Activated T-cell treated with anti-CD3 and anti-CD28 coated beads, Interleukin-2, amount 50 U/mL, for 24 hours (primary cell): ENCODE measurements around the gene AGMO.

Experiments used
- DNase-seq: peaks from one replicate; pipeline ENCODE4 v3.0.0-alpha.2; 2020
- H3K27ac Mint-ChIP-seq: 2 replicates; pipeline ENCODE4 v1.8.0; 2020; ENCODE audit warnings: mild to moderate bottlenecking, mixed read lengths
- H3K27me3 Mint-ChIP-seq: 2 replicates; pipeline ENCODE4 v1.8.0; 2020; ENCODE audit warnings: mixed read lengths
- H3K36me3 Mint-ChIP-seq: 2 replicates; pipeline ENCODE4 v1.8.0; 2020; ENCODE audit warnings: low read depth, mixed read lengths
- H3K4me1 Mint-ChIP-seq: 2 replicates; pipeline ENCODE4 v1.8.0; 2020; ENCODE audit warnings: low read depth, mixed read lengths
- H3K4me3 Mint-ChIP-seq: 2 replicates; pipeline ENCODE4 v1.8.0; 2020; ENCODE audit warnings: mild to moderate bottlenecking, moderate library complexity, mixed read lengths
- H3K9me3 Mint-ChIP-seq: 2 replicates; pipeline ENCODE4 v1.8.0; 2020; ENCODE audit warnings: mixed read lengths

AGMO gene

GRCh38 chr7:15433151-15433550 lies 128.7 kb downstream of the AGMO start:
- no peak for DNase-seq
- Mint-ChIP-seq H3K36me3 (no peaks in the 10 kb centered on the region), H3K9me3 (peaks cover 4% of the 10 kb centered on the region), H3K4me1 (no peaks in the 10 kb centered on the region), H3K4me3 (no peak overlapping the region), H3K27ac (no peak overlapping the region), H3K27me3 (no peaks in the 10 kb centered on the region)

- Mint-ChIP-seq H3K4me1 (no peaks in the 10 kb centered on the region), H3K27ac (no peak overlapping the region), H3K27me3 (no peaks in the 10 kb centered on the region), H3K4me3 (no peak overlapping the region), H3K9me3 (peaks cover 4% of the 10 kb centered on the region), H3K36me3 (no peaks in the 10 kb centered on the region)
- DNase-seq, result no peak
Observed at GRCh38 chr7:15430911-15431310, 130.9 kb downstream of the AGMO start.

GRCh38 chr7:15430191-15430590 lies 131.6 kb downstream of the AGMO start:
- Mint-ChIP-seq H3K4me1 (no peaks in the 10 kb centered on the region), H3K27me3 (no peaks in the 10 kb centered on the region), H3K4me3 (no peak overlapping the region), H3K9me3 (peaks cover 4% of the 10 kb centered on the region), H3K27ac (no peak overlapping the region), H3K36me3 (no peaks in the 10 kb centered on the region)
- DNase-seq, result no peak

GRCh38 chr7:15424468-15424867 lies 137.3 kb downstream of the AGMO start:
- Mint-ChIP-seq H3K27ac (no peak overlapping the region), H3K9me3 (peaks cover 12% of the 10 kb centered on the region), H3K4me1 (no peaks in the 10 kb centered on the region), H3K36me3 (no peaks in the 10 kb centered on the region), H3K4me3 (no peak overlapping the region), H3K27me3 (no peaks in the 10 kb centered on the region)
- no peak for DNase-seq

GRCh38 chr7:15419596-15419995 lies 142.2 kb downstream of the AGMO start:
- no peak overlapping the region for H3K27ac Mint-ChIP-seq
- H3K4me3 Mint-ChIP-seq, result no peak overlapping the region
- no peaks in the 10 kb centered on the region for H3K27me3 Mint-ChIP-seq
- no peaks in the 10 kb centered on the region for H3K4me1 Mint-ChIP-seq
- no peak for DNase-seq
- no peaks in the 10 kb centered on the region for H3K36me3 Mint-ChIP-seq
- peaks cover 16% of the 10 kb centered on the region for H3K9me3 Mint-ChIP-seq

GRCh38 chr7:15418264-15418663 lies 143.6 kb downstream of the AGMO start:
- Mint-ChIP-seq H3K27ac (no peak overlapping the region), H3K4me3 (no peak overlapping the region), H3K4me1 (no peaks in the 10 kb centered on the region), H3K36me3 (no peaks in the 10 kb centered on the region), H3K9me3 (peaks cover 16% of the 10 kb centered on the region), H3K27me3 (no peaks in the 10 kb centered on the region)
- DNase-seq, result no peak

GRCh38 chr7:15417341-15417988 lies 144.3 kb downstream of the AGMO start:
- peaks cover 18% of the 10 kb centered on the region for H3K9me3 Mint-ChIP-seq
- no peaks in the 10 kb centered on the region for H3K36me3 Mint-ChIP-seq
- H3K27ac Mint-ChIP-seq, result no peak overlapping the region
- no peaks in the 10 kb centered on the region for H3K27me3 Mint-ChIP-seq
- no peaks in the 10 kb centered on the region for H3K4me1 Mint-ChIP-seq
- no peak for DNase-seq
- no peak overlapping the region for H3K4me3 Mint-ChIP-seq

- Mint-ChIP-seq H3K4me3 (no peak overlapping the region), H3K36me3 (no peaks in the 10 kb centered on the region), H3K9me3 (peaks cover 4% of the 10 kb centered on the region), H3K27me3 (no peaks in the 10 kb centered on the region), H3K27ac (no peak overlapping the region), H3K4me1 (no peaks in the 10 kb centered on the region)
- no peak for DNase-seq
Observed at GRCh38 chr7:15411019-15411418, 150.8 kb downstream of the AGMO start.

GRCh38 chr7:15407910-15408309 lies 153.9 kb downstream of the AGMO start:
- no peak for DNase-seq
- no peaks in the 10 kb centered on the region for H3K36me3 Mint-ChIP-seq
- H3K27ac Mint-ChIP-seq, result no peak overlapping the region
- H3K27me3 Mint-ChIP-seq, result no peaks in the 10 kb centered on the region
- no peaks in the 10 kb centered on the region for H3K4me1 Mint-ChIP-seq
- H3K4me3 Mint-ChIP-seq, result no peak overlapping the region
- H3K9me3 Mint-ChIP-seq, result peaks cover 5% of the 10 kb centered on the region

- no peaks in the 10 kb centered on the region for H3K36me3 Mint-ChIP-seq
- DNase-seq, result no peak
- no peak overlapping the region for H3K4me3 Mint-ChIP-seq
- no peaks in the 10 kb centered on the region for H3K27me3 Mint-ChIP-seq
- no peak overlapping the region for H3K27ac Mint-ChIP-seq
- H3K9me3 Mint-ChIP-seq, result peaks cover 6% of the 10 kb centered on the region
- no peaks in the 10 kb centered on the region for H3K4me1 Mint-ChIP-seq
Observed at GRCh38 chr7:15403751-15404150, 158.1 kb downstream of the AGMO start.

GRCh38 chr7:15403315-15403714 lies 158.5 kb downstream of the AGMO start:
- Mint-ChIP-seq H3K9me3 (peaks cover 6% of the 10 kb centered on the region), H3K27ac (no peak overlapping the region), H3K36me3 (no peaks in the 10 kb centered on the region), H3K4me1 (no peaks in the 10 kb centered on the region), H3K27me3 (no peaks in the 10 kb centered on the region), H3K4me3 (no peak overlapping the region)
- no peak for DNase-seq

- H3K27me3 Mint-ChIP-seq, result no peaks in the 10 kb centered on the region
- no peaks in the 10 kb centered on the region for H3K36me3 Mint-ChIP-seq
- no peak overlapping the region for H3K4me3 Mint-ChIP-seq
Observed at GRCh38 chr7:15402436-15403136, 159.2 kb downstream of the AGMO start.

GRCh38 chr7:15400440-15400839 lies 161.4 kb downstream of the AGMO start:
- no peak overlapping the region for H3K4me3 Mint-ChIP-seq

More at GRCh38 chr7:15402436-15403136, 159.2 kb downstream of the AGMO start:
- no peak for DNase-seq
- no peaks in the 10 kb centered on the region for H3K4me1 Mint-ChIP-seq
- peaks cover 6% of the 10 kb centered on the region for H3K9me3 Mint-ChIP-seq
- H3K27ac Mint-ChIP-seq, result no peak overlapping the region

GRCh38 chr7:15399441-15399840 lies 162.4 kb downstream of the AGMO start:
- H3K4me1 Mint-ChIP-seq, result no peaks in the 10 kb centered on the region
- no peaks in the 10 kb centered on the region for H3K27me3 Mint-ChIP-seq
- H3K4me3 Mint-ChIP-seq, result no peak overlapping the region
- H3K27ac Mint-ChIP-seq, result no peak overlapping the region
- H3K36me3 Mint-ChIP-seq, result no peaks in the 10 kb centered on the region
- peaks cover 13% of the 10 kb centered on the region for H3K9me3 Mint-ChIP-seq
- no peak for DNase-seq

More at GRCh38 chr7:15400440-15400839, 161.4 kb downstream of the AGMO start:
- no peaks in the 10 kb centered on the region for H3K4me1 Mint-ChIP-seq
- peaks cover 13% of the 10 kb centered on the region for H3K9me3 Mint-ChIP-seq
- no peaks in the 10 kb centered on the region for H3K27me3 Mint-ChIP-seq
- H3K36me3 Mint-ChIP-seq, result no peaks in the 10 kb centered on the region
- no peak for DNase-seq
- H3K27ac Mint-ChIP-seq, result no peak overlapping the region

- Mint-ChIP-seq H3K4me1 (no peaks in the 10 kb centered on the region), H3K27ac (no peak overlapping the region), H3K27me3 (no peaks in the 10 kb centered on the region), H3K4me3 (no peak overlapping the region), H3K36me3 (no peaks in the 10 kb centered on the region), H3K9me3 (peaks cover 14% of the 10 kb centered on the region)
- DNase-seq, result no peak
Observed at GRCh38 chr7:15397922-15398760, 163.7 kb downstream of the AGMO start.
